SK-N-SH treated with all-trans-retinoic acid at 6 μM for 48 hours (cell line): Measurements from ENCODE around the gene EPHA4.

Source experiments
- ATAC-seq: fragments of 200-7000 bp; cut with Tn5 transposase; 3 replicates; pipeline ENCODE4 v1.9.1; 2020; ENCODE audit warnings: mild to moderate bottlenecking, moderate library complexity
- ARNTL ChIP-seq: fragments of 450-650 bp; formaldehyde crosslinking; IDR thresholded peaks from 2 replicates; pipeline ENCODE4 v1.5.0; 2020; ENCODE audit warnings: low read depth, mild to moderate bottlenecking, moderate library complexity, borderline replicate concordance
- BACH2 ChIP-seq: fragments of 250-450 bp; sonication (Bioruptor Pico); IDR thresholded peaks from 2 replicates; pipeline ENCODE4 v1.9.0; 2021; ENCODE audit warnings: mild to moderate bottlenecking, borderline replicate concordance
- CREB5 ChIP-seq: fragments of 250-450 bp; sonication (Bioruptor Pico); IDR thresholded peaks from 2 replicates; pipeline ENCODE4 v1.5.1; 2020; ENCODE audit warnings: low read depth, mild to moderate bottlenecking, moderate library complexity
- CSDC2 ChIP-seq: fragments of 250-450 bp; sonication (Bioruptor Pico); IDR thresholded peaks from 2 replicates; pipeline ENCODE4 v1.5.0; 2020; ENCODE audit warnings: mild to moderate bottlenecking, moderate library complexity
- CSRNP3 ChIP-seq: fragments of 250-450 bp; sonication (Bioruptor Pico); IDR thresholded peaks from 2 replicates; pipeline ENCODE4 v1.5.1; 2021; ENCODE audit warnings: mild to moderate bottlenecking, moderate library complexity
- ESRRG ChIP-seq: fragments of 250-450 bp; sonication (Bioruptor Pico); IDR thresholded peaks from 2 replicates; pipeline ENCODE4 v1.6.1; 2021; ENCODE audit warnings: mild to moderate bottlenecking
- OSR1 ChIP-seq: fragments of 250-450 bp; sonication (Bioruptor Pico); IDR thresholded peaks from 2 replicates; pipeline ENCODE4 v1.8.0; 2022; ENCODE audit warnings: moderate library complexity, mild to moderate bottlenecking, inconsistent platforms
- PATZ1 ChIP-seq: fragments of 250-450 bp; sonication (Bioruptor Pico); IDR thresholded peaks from 2 replicates; pipeline ENCODE4 v1.8.0; 2020; ENCODE audit warnings: mild to moderate bottlenecking, moderate library complexity, borderline replicate concordance
- POU6F1 ChIP-seq: fragments of 250-450 bp; sonication (Bioruptor Pico); IDR thresholded peaks from 2 replicates; pipeline ENCODE4 v1.8.0; 2021; ENCODE audit warnings: low read depth, mild to moderate bottlenecking, moderate library complexity, borderline replicate concordance
- PPARA ChIP-seq: fragments of 250-450 bp; sonication (Bioruptor Pico); IDR thresholded peaks from 2 replicates; pipeline ENCODE4 v1.5.0; 2020; ENCODE audit warnings: mild to moderate bottlenecking, borderline replicate concordance
- RARB ChIP-seq: fragments of 250-450 bp; sonication (Bioruptor Pico); IDR thresholded peaks from 2 replicates; pipeline ENCODE4 v1.8.0; 2021; ENCODE audit warnings: mild to moderate bottlenecking, moderate library complexity
- SNAI2 ChIP-seq: fragments of 250-450 bp; sonication (Bioruptor Pico); IDR thresholded peaks from 2 replicates; pipeline ENCODE4 v1.5.0; 2020; ENCODE audit warnings: mild to moderate bottlenecking, moderate library complexity
- TCF4 ChIP-seq: fragments of 250-450 bp; sonication (Bioruptor Pico); IDR thresholded peaks from 2 replicates; pipeline ENCODE4 v1.8.0; 2021; ENCODE audit warnings: mild to moderate bottlenecking, moderate library complexity, borderline replicate concordance
- TOX ChIP-seq: fragments of 250-450 bp; sonication (Bioruptor Pico); IDR thresholded peaks from 2 replicates; pipeline ENCODE4 v1.8.0; 2021; ENCODE audit warnings: mild to moderate bottlenecking, moderate library complexity, borderline replicate concordance
- TSHZ2 ChIP-seq: fragments of 250-450 bp; sonication (Bioruptor Pico); IDR thresholded peaks from 2 replicates; pipeline ENCODE4 v1.5.0; 2020; ENCODE audit warnings: mild to moderate bottlenecking, moderate library complexity
- ZC3H10 ChIP-seq: fragments of 250-450 bp; sonication (Bioruptor Pico); IDR thresholded peaks from 2 replicates; pipeline ENCODE4 v1.5.1; 2021; ENCODE audit warnings: mild to moderate bottlenecking, moderate library complexity
- ZFP3 ChIP-seq: fragments of 250-450 bp; sonication (Bioruptor Pico); IDR thresholded peaks from 2 replicates; pipeline ENCODE4 v1.5.0; 2020; ENCODE audit warnings: mild to moderate bottlenecking, moderate library complexity
- ZFP30 ChIP-seq: fragments of 450-650 bp; formaldehyde crosslinking; IDR thresholded peaks from 2 replicates; pipeline ENCODE4 v1.5.0; 2022; ENCODE audit warnings: mild to moderate bottlenecking, moderate library complexity
- ZNF565 ChIP-seq: fragments of 450-650 bp; formaldehyde crosslinking; conservative IDR thresholded peaks from 2 replicates; pipeline ENCODE4 v1.5.0; 2020; ENCODE audit warnings: low read depth, mild to moderate bottlenecking, moderate library complexity
- ZNF70 ChIP-seq: fragments of 450-650 bp; formaldehyde crosslinking; IDR thresholded peaks from 2 replicates; pipeline ENCODE4 v1.5.0; 2020; ENCODE audit warnings: mild to moderate bottlenecking, moderate library complexity
- ZNF8 ChIP-seq: fragments of 450-650 bp; formaldehyde crosslinking; IDR thresholded peaks from 2 replicates; pipeline ENCODE4 v1.5.0; 2020; ENCODE audit warnings: mild to moderate bottlenecking, moderate library complexity

Gene EPHA4

GRCh38 chr2:221600388-221600787, 28.3 kb upstream of the EPHA4 start:
- TF ChIP-seq TOX (CRISPR knock-in tag), result no peak
- no peak for TF ChIP-seq RARB (CRISPR knock-in tag)
- TF ChIP-seq TSHZ2 (CRISPR knock-in tag), result no peak
- TF ChIP-seq TCF4 (CRISPR knock-in tag), result no peak
- no peak for TF ChIP-seq ESRRG (CRISPR knock-in tag)
- TF ChIP-seq POU6F1 (CRISPR knock-in tag), result no peak
- TF ChIP-seq, all 23 proteins: peak for 0
- ATAC-seq, result no peak

GRCh38 chr2:221596192-221596591, 24.1 kb upstream of the EPHA4 start:
- no peak for ATAC-seq
- TF ChIP-seq ZC3H10 (CRISPR knock-in tag) (no peak), ZNF565 (CRISPR knock-in tag) (no peak), PATZ1 (CRISPR knock-in tag) (no peak), PPARA (CRISPR knock-in tag) (no peak), CREB5 (CRISPR knock-in tag) (no peak), RARB (CRISPR knock-in tag) (no peak), ZFP30 (CRISPR knock-in tag) (no peak), TSHZ2 (CRISPR knock-in tag) (no peak), ZFP3 (CRISPR knock-in tag) (no peak), OSR1 (CRISPR knock-in tag) (no peak), BACH2 (CRISPR knock-in tag) (no peak), ZNF8 (CRISPR knock-in tag) (no peak), ARNTL (no peak), SNAI2 (no peak), CSDC2 (CRISPR knock-in tag) (no peak), ZNF70 (no peak), POU6F1 (CRISPR knock-in tag) (no peak), ESRRG (CRISPR knock-in tag) (no peak), CSRNP3 (CRISPR knock-in tag) (no peak), TOX (CRISPR knock-in tag) (no peak)
